Stromal cell of bone marrow (primary cell): ENCODE measurements around the gene ITCH.

ENCODE experiments used
- DNase-seq: peaks from one replicate; pipeline ENCODE4 v3.0.0-alpha.2; 2012; ENCODE audit warnings: low read depth

The ITCH gene

GRCh38 chr20:34532320-34532719 lies 169.2 kb downstream of the ITCH start:
- DNase-seq = no peak

DNA sequence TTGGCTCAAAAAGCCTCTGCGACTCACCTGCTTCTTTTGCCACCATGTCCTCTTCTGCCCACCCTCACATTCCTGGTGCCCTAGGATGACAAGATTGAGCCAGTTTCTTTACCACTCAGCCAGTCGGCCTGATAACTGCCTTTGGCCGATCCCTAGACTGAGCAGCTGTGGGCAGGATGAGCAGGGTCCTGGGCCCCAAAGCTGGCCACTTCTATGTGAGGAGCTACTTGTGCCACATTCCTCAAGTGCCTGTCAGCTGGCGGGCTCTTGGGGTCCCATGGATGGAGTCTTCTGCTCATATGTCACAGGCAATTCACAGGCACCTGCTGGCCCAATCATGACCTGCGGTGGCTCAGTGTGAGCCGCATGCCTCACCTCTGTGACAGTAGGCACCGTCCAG lies 169.7 kb downstream of the ITCH start:
- no peak for DNase-seq

GRCh38 chr20:34534391-34535165 lies 171.5 kb downstream of the ITCH start:
- DNase-seq = no peak

DNA sequence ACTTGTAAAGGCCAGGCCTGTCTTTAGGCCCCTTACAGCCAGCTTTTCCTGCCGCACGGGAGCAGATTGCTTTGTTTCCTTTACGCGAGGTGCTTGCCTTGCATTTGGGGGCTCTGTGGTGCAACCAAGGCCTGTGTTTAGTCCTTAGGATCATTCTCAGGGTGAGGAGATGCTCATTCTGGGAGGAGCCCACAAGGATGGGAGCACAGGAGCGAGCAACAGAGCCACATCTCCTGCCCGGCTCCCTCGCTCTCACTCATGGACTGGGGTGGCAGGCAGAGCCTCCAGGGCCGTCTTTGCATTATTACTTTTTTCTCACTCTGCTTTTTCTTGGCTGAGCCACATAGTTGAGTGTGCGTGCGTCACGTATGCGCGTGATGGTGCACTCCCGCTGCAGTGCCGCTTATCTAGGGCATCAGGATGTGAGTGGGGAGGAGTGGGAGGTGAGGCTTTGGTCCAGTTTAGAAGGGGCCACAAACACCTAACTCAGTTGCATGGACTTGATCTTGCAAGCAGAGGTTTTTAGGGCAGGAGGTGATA lies 172.3 kb downstream of the ITCH start:
- no peak for DNase-seq

DNA sequence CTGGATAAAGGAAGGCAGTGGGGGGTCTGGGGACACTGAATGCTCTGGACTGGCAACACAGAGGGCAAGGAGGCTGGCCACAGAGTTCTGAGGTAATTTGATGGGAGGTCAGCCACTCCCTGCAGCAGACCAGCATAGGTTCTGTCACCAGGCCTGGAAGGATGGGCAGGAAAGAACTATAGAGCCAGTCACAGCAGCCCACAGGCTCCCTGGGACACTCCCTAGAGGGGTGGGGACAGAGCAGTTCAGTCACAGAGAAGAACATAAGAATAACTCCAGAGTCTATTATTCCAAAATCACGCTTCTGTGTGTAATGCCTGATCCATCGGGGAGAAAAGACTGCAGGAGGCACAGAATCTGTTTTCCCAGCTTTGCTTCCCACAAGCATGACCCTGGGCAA lies 172.8 kb downstream of the ITCH start:
- no peak for DNase-seq

DNA sequence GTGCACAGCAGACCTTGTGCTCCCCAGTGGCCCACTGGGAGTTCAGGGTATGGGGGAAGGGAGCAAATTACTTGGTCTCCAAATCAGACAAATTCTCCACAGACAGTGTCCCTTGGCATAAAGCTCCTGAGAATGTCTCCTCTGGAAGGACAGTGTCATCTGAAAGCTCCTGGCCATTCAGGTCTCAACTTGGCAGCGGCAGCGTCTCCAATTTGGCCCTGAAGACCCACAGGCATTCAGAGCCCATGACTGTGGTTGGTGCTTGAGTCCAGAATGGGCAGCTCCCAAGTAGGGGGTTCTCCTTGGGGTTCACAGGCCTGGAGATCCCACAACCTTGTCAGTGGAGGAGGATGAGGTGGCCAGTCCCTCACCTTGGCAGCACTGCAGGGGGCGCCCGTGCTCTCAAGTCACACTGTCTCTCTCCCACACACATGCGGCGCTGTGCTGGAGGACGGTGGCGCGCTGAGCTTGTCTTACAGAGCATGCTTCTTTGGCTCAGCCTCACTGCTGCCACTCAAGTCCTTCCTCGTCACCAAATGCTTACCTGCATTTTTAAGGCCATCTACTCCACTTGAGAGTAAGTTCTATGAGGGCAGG lies 173.8 kb downstream of the ITCH start:
- no peak for DNase-seq

- DNase-seq = no peak
Observed at GRCh38 chr20:34537651-34538050, 174.6 kb downstream of the ITCH start.

GRCh38 chr20:34538671-34539123 lies 175.6 kb downstream of the ITCH start:
- no peak for DNase-seq

GRCh38 chr20:34539756-34540155 lies 176.7 kb downstream of the ITCH start:
- DNase-seq = no peak

- no peak for DNase-seq
Observed at GRCh38 chr20:34540596-34541263, 177.7 kb downstream of the ITCH start.

GRCh38 chr20:34541264-34541901 lies 178.3 kb downstream of the ITCH start:
- no peak for DNase-seq

- DNase-seq = no peak
Observed at GRCh38 chr20:34541917-34542316, 178.8 kb downstream of the ITCH start.

DNA sequence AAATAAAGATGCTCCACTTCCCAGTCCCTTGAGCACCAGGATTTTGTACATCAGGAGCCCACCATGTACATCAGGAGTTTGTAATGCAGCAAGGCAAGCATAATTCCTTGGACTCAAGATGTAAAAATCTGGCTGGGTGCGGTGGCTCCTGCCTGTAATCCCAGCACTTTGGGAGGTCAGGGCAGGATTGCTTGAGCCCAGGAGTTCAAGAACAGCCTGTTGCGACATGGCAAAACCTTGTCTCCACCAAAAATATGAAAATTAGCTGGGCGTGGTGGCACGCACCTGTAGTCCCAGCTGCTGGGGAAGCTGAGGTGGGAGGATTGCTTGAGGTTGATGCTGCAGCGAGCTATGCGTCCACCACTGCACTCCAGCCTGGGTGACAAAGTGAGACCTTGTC lies 179.4 kb downstream of the ITCH start:
- no peak for DNase-seq

GRCh38 chr20:34543463-34544056 lies 180.5 kb downstream of the ITCH start:
- no peak for DNase-seq

DNA sequence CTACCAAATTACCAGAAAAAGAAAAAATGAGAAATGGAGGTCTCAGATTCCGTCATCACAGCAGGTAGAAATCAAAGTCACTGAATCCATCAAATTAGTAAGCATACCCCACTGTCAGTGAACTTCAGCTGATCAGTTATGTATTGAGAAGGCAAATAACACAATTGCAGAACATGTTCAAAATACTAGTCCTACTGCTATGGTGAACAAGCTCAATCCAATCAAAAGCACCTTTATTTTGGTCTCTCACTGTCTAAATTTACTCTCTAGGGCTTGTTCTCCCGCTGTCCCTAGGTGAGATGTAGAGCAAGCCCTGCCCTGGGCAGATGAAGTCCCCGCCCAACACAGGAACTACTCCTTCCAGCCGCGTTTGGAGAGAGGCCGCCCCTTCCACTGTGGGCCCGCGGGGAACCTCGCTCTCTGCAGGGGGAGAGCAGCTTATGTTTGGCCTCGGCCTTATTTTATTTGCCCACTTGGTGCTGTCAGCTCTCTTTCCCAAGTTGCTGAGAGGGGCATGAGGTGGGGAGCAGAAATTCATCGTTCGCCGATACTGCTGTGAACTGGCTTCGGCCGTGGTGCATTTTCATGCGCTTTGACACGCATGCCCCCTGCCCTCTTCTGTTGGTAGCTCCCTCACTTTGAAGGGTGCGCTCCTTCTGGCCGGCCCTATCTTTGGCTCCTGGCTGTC lies 181.2 kb downstream of the ITCH start:
- no peak for DNase-seq

DNA sequence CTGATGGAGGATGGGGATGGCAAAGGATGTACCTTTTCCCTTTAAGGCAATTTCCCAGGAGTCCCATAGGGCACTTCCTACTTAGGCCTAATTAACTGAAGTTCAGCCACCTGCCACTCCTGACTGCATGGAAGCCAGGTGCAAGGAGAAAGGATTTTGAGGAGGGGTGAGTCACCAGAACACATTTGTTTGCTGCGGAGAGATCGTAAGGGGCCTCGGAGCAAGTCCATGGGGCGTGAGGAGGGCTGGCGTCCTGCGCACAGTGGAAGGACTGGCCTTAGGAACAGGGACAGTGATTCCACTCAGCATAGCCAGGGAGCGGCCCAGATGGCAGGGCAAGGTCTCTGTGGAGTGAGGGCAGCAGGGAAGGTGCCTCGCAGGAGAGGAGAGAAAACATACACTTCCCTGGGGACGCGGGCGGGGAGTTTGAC lies 183.7 kb downstream of the ITCH start:
- DNase-seq = no peak

DNA sequence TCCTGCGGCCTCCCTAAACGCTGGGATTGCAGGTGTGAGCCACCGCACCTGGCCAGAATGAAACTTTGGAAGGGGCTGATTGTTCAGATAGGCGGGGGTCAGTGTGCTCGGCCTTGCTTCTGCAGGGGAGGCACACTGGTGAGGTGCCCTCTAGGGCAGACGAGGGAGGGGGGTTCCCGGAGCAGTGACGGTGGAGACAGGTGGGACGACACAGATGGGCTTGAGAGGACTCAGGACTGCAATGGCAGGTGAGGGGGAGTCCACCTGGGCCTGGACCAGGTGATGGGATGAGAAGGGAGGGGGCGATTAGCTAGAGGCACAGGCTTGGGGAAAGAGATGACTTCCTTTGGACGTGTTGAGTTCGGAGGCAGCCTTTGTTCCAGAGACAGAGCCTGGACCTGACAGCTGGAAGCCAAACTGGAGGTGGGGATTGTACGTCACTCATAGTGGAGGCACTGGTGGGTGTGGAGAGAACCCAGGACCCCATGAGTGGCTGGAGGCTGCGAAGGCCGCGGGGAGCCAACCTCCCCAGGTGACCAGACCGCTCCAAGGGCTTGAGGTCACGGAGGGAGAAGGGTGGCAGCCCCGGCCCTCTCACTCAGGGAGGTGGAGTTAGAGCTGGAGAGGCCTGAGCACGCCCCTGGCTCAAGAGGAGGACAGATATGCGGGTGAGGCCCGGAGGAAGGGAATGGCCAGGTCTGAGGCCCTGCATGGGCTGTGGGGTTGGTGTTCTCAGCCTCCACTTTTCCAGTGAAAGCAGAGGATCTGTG lies 185.0 kb downstream of the ITCH start:
- no peak for DNase-seq

- no peak for DNase-seq
Observed at GRCh38 chr20:34549291-34549928, 186.3 kb downstream of the ITCH start.

- DNase-seq = no peak
Observed at GRCh38 chr20:34549929-34550305, 186.8 kb downstream of the ITCH start.

- no peak for DNase-seq
Observed at GRCh38 chr20:34552569-34552968, 189.5 kb downstream of the ITCH start.
